GM20000 (cell line): Measurements from ENCODE around the gene PRSS2.
"Not testable (repeated sequence)": the region's sequence is repeated elsewhere in the genome, so short reads cannot be mapped to it uniquely, and the experiment has no call there.

Source experiments
- DNase-seq: peaks from one replicate; pipeline ENCODE4 v3.0.0; 2012; ENCODE audit warnings: low spot score
- TF ChIP-seq, protein P1 (sequence below): IDR thresholded peaks from 2 replicates; pipeline ENCODE4 v1.5.1; 2012; ENCODE audit warnings: mild to moderate bottlenecking, control low read depth; ENCODE audit errors: extremely low read depth, missing control alignments

The PRSS2 gene

DNA sequence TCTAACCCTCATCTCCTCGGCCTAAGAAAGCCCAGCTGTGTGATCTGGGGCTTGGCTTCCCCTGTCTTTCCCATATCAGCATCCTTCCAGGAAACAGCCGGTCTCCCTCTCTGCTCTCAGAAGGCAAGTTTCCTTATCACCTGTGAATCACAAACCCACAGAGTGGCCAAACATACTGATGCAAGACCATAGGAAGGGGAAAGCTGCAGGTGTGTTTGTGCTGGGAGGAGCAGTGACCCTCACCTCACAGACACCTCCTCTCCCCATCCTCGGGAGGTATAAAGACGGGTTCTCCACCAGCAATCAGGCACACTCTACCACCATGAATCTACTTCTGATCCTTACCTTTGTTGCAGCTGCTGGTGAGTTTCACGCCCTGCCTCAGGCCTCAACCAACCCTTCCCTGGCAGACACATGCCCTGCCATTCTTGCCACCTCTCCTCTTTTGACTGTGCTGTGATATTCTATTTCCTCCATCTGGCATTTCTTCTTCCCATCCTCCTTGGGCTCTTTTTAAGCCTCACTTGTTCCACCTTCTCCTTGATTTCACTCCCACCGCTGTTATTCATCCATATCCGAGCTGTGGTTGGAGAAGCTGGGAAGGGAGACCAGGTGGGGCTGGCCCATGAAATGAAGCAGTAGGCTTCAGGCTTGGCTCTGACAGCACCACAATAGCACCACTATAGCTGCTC, at the start of gene PRSS2:
TSS of gene PRSS2 (plus strand) at position 310 of the 692 bp plus-strand sequence. CDS start at position 323, 13 bp downstream.
- DNase-seq, result no peak
- TF ChIP-seq, protein P1, sequence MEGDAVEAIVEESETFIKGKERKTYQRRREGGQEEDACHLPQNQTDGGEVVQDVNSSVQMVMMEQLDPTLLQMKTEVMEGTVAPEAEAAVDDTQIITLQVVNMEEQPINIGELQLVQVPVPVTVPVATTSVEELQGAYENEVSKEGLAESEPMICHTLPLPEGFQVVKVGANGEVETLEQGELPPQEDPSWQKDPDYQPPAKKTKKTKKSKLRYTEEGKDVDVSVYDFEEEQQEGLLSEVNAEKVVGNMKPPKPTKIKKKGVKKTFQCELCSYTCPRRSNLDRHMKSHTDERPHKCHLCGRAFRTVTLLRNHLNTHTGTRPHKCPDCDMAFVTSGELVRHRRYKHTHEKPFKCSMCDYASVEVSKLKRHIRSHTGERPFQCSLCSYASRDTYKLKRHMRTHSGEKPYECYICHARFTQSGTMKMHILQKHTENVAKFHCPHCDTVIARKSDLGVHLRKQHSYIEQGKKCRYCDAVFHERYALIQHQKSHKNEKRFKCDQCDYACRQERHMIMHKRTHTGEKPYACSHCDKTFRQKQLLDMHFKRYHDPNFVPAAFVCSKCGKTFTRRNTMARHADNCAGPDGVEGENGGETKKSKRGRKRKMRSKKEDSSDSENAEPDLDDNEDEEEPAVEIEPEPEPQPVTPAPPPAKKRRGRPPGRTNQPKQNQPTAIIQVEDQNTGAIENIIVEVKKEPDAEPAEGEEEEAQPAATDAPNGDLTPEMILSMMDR, result no peak

DNA sequence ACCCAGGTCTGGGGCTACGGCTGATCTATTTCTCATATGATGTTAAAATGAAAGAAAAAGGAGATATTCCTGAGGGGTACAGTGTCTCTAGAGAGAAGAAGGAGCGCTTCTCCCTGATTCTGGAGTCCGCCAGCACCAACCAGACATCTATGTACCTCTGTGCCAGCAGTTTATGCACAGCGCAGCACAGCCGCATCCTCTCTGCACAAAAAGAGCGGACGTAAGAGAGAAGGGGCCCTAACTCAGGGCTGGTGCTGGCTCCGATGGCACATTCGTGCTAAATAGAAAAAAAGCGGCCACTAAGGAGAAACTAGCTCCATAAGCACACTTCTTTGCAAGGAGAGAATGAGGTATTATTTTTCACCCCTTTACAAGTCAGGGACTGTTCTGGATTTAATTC, 49.8 kb upstream of the PRSS2 start:
- TF ChIP-seq, protein P1, result no peak
- no peak for DNase-seq

DNA sequence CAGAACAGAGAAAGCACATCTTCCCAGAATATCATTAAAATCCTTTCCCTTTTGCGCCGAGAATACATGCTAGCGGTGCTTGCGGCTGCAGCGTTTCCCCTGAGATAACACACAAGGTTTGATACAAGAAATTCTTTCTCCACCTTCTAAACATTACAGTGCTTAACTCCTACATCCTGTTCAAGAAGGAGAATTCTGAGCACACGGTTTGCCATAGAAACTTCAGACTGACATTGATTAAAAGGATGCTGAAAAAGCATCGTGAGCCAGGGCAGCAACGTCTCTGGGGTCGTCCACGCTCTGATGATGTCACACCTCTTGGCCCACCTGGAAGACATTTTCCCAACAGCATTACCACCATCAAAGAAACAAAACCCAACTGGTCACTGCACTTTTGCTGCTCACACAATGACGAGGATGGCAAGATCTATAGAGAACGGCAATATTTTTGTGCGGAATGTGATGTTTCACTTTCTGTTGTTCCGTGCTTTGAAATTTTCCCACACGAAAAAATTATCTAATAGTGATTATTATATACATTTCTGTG, 48.4 kb upstream of the PRSS2 start:
- TF ChIP-seq, protein P1, result no peak
- DNase-seq, result no peak

DNA sequence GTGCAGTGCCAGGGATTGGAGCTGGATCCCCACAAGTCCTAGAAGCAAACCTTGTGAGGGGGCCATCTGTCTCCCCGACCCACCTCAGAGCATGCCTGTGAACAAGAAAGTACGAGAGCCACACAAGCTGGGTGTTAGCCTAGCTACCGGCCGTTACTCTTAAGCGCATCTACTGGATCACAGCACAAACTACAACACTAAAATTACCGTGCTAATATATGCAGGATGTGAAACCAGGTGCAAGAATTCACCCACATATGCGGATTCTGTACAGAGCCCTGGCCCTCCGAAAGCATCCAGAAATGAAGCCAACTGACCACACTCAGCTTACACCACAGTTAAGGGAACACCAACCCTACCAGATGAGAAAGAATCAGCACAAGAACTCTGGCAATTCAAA, 37.5 kb upstream of the PRSS2 start:
- no peak for DNase-seq
- TF ChIP-seq, protein P1, result no peak

DNA sequence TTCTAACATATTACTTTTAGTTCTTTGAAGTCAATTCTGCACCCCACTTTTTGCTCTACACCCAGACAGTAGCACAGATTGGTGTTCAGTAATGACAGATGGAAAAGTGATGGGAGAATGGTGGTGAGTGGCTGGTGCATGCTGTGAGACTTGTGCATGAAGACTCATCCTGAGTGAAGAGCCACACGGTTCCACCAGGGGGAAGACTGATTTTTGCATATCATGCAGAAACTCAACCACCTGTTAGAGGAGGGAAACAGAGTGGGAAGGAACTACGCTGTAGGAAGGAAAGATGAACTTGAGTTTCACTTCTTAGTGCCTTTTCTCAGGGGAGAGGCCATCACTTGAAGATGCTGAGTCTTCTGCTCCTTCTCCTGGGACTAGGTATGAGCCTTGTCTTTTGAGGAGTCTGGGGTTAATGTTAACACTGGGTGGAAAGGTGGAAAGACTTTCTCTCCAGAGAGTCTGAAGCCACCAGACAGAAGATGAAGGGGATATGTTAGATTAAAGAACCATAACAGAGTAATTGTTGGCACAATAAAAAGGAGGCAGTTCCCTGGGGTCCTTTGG, 30.8 kb upstream of the PRSS2 start:
- no peak for DNase-seq
- TF ChIP-seq, protein P1, result no peak

DNA sequence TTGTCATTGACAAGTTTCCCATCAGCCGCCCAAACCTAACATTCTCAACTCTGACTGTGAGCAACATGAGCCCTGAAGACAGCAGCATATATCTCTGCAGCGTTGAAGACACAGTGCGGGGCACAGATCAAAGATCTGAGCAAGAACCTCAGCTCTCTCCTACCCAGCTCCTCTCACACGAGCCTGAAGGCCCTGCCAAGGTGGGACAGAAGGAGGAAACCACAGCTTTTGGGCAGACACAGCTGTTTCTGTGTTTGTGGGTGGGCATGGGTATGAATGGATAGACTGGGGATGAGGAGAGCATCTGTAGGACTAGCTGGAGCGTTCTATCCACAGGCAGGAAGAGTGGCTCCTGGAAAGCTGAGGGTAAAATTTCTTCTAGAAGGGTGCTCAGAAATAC, 30.0 kb upstream of the PRSS2 start:
- DNase-seq, result no peak
- TF ChIP-seq, protein P1, result no peak

DNA sequence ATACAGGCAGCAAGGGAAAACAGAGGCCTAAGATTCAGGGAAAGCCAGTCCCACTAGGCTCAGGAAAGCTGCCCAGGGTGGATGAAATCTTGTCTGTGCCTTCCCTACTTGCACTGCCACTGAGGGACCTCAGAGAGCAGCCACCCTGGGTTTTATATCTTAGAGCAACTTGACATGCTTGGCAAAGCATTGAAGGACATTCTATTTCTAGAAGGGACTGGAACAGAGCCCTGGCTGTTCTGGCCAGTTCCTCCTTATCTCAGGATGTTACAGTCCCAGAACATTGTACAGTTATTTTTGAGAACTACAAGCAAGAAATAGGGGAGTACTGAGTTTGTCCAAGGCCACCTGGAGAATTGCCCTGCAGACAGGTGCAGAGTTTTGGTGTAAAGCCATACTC, 28.8 kb upstream of the PRSS2 start:
- not testable (repeated sequence) for DNase-seq
